B cell (primary cell): ENCODE data around the gene STMP1. TPM values are rescaled to one million over a fixed set of nuclear protein-coding genes. Genes with fewer than 3 reads are reported as not detected.

Experiments
- ATAC-seq: fragments of 200-7000 bp; cut with Tn5 transposase; one replicate; pipeline ENCODE4 v1.10.0; 2021; ENCODE audit warnings: low read depth, mild to moderate bottlenecking, moderate number of reproducible peaks, moderate library complexity
- CTCF ChIA-PET: fragments of 350-600 bp; sonication (Branson Sonifier 250); formaldehyde crosslinking; loops from one replicate; lab custom pipeline; 2021; ENCODE audit warnings: antibody characterized with exemption, inconsistent platforms; lab: Charles Lee
- POLR2A ChIA-PET: fragments of 350-600 bp; sonication (Branson Sonifier 250); formaldehyde crosslinking; loops from one replicate; lab custom pipeline; 2021; ENCODE audit warnings: antibody characterized with exemption; lab: Charles Lee
- DNase-seq: peaks from one replicate; pipeline ENCODE4 v3.0.0; 2013
- H2AFZ ChIP-seq: 2 replicates; pipeline ENCODE4 v1.6.1; 2012; ENCODE audit warnings: mild to moderate bottlenecking, low read depth, low read length; ENCODE audit not compliant: insufficient read depth, poor library complexity, severe bottlenecking
- H3K27ac ChIP-seq, 2 donors: 1 replicate in 1 of 2; 2 replicates in 1 of 2; pipeline ENCODE4 v1.5.1; 2012 to 2013; ENCODE audit warnings: low read length in 2 of 2, mild to moderate bottlenecking in 2 of 2, moderate library complexity in 1 of 2
- H3K27me3 ChIP-seq, 4 experiments: fragments of 200-600 bp in 1 of 4; sonication (generic) in 1 of 4; replicated peaks in 1 of 4; 1 replicate in 2 of 4; 2 replicates in 2 of 4; pipeline versions ENCODE4 v1.6.1 to v1.7.0; 2013 to 2016; ENCODE audit warnings: low read length in 3 of 4, mild to moderate bottlenecking in 2 of 4, mixed read lengths in 1 of 4, moderate library complexity in 1 of 4; ENCODE audit not compliant: insufficient read depth in 4 of 4, control insufficient read depth in 3 of 4; ENCODE audit errors: control extremely low read depth in 1 of 4
- H3K36me3 ChIP-seq, 2 experiments: replicated peaks in 1 of 2; 1 replicate in 1 of 2; 2 replicates in 1 of 2; pipeline versions ENCODE4 v1.6.1 to v1.7.1; 2013; ENCODE audit warnings: low read length in 1 of 2; ENCODE audit not compliant: insufficient read depth in 2 of 2, control insufficient read depth in 1 of 2; ENCODE audit errors: control extremely low read depth in 1 of 2, extremely low read depth in 1 of 2
- H3K4me1 ChIP-seq, 2 donors: fragments of 200-600 bp in 1 of 2; sonication (generic) in 1 of 2; 1 replicate in 1 of 2; 2 replicates in 1 of 2; pipeline versions ENCODE4 v1.5.1 to v1.6.1; 2013 to 2017; ENCODE audit warnings: low read length in 2 of 2; ENCODE audit not compliant: control insufficient read depth in 2 of 2, insufficient read depth in 2 of 2
- H3K4me2 ChIP-seq: replicated peaks from 2 replicates; pipeline ENCODE3; 2012; ENCODE audit warnings: mild to moderate bottlenecking, low read depth, low read length; ENCODE audit not compliant: poor library complexity, severe bottlenecking
- H3K4me3 ChIP-seq, 5 experiments: fragments of 200-600 bp in 1 of 5; sonication (generic) in 1 of 5; 1 replicate in 3 of 5; 2 replicates in 2 of 5; pipeline versions ENCODE4 v1.5.1 to v1.7.0; 2011 to 2016; ENCODE audit warnings: low read length in 4 of 5, mild to moderate bottlenecking in 4 of 5, low read depth in 2 of 5, control low read depth in 1 of 5, moderate library complexity in 1 of 5; ENCODE audit not compliant: insufficient read depth in 1 of 5; ENCODE audit errors: control extremely low read depth in 1 of 5, extremely low read depth in 1 of 5
- H3K79me2 ChIP-seq: fragments of 200-600 bp; sonication (generic); one replicate; pipeline ENCODE4 v1.6.0; 2016; ENCODE audit warnings: low read length; ENCODE audit not compliant: control insufficient read depth, insufficient read depth
- H3K9ac ChIP-seq: fragments of 200-600 bp; sonication (generic); 2 replicates; pipeline ENCODE4 v1.6.1; 2017; ENCODE audit warnings: mild to moderate bottlenecking, low read length, moderate library complexity
- H3K9me3 ChIP-seq, 3 donors: one replicate each; pipeline versions ENCODE4 v1.6.1 to v1.7.1; 2013; ENCODE audit warnings: low read length in 2 of 3; ENCODE audit not compliant: control insufficient read depth in 2 of 3, insufficient read depth in 1 of 3; ENCODE audit errors: control extremely low read depth in 1 of 3
- H4K20me1 ChIP-seq: 2 replicates; pipeline ENCODE4 v1.6.0; 2012; ENCODE audit warnings: mild to moderate bottlenecking, low read length; ENCODE audit not compliant: insufficient read depth, control insufficient read depth, poor library complexity, severe bottlenecking
- H3K27ac Mint-ChIP-seq: one replicate; pipeline ENCODE4 v1.8.0; 2021; ENCODE audit warnings: mixed read lengths
- H3K27me3 Mint-ChIP-seq: one replicate; pipeline ENCODE4 v1.8.0; 2021; ENCODE audit warnings: mixed read lengths
- H3K4me1 Mint-ChIP-seq: one replicate; pipeline ENCODE4 v1.8.0; 2021; ENCODE audit warnings: mixed read lengths
- H3K4me3 Mint-ChIP-seq: one replicate; pipeline ENCODE4 v1.8.0; 2021; ENCODE audit warnings: mixed read lengths
- H3K9me3 Mint-ChIP-seq: one replicate; pipeline ENCODE4 v1.8.0; 2022; ENCODE audit warnings: mixed read lengths; ENCODE audit not compliant: insufficient read depth
- CTCF ChIP-seq: fragments of 200-600 bp; IDR thresholded peaks from one replicate; pipeline ENCODE4 v1.8.0; 2022; ENCODE audit warnings: antibody characterized with exemption, mild to moderate bottlenecking
- EZH2 ChIP-seq: IDR thresholded peaks from 2 replicates; pipeline ENCODE4 v1.6.1; 2012; ENCODE audit warnings: borderline replicate concordance, low read depth, mild to moderate bottlenecking, moderate library complexity, low read length; ENCODE audit not compliant: insufficient read depth, poor library complexity, severe bottlenecking
- WGBS: methylation state at CpG from one replicate; pipeline ENCODE4 v1.1.5; 2013; ENCODE audit warnings: missing lambda C conversion rate; ENCODE audit not compliant: insufficient coverage; 5-methylcytosine and 5-hydroxymethylcytosine counted together
- intact Hi-C: fragments of 100-400 bp; cut with micrococcal nuclease; formaldehyde crosslinking; loops from one replicate; pipeline ENCODE4 v1.10.0; 2022
- polyA plus RNA-seq: library from polyadenylated mRNA; depleted of rRNA; stranded (reverse); fragments of >200 nt; gene quantifications from 2 replicates; pipeline ENCODE4 v1.2.3, GENCODE V29; 2012
- total RNA-seq, 2 donors: library from RNA; stranded (reverse); fragments of 120-200 nt in 1 of 2; gene quantifications; 1 replicate in 1 of 2; 2 replicates in 1 of 2; pipeline versions ENCODE4 v1.2.3 to v1.2.4, GENCODE V29; 2013 to 2022

STMP1 gene
- total and polyA plus RNA-seq, 2 donors (not counting 1 experiment from before 2014, with no cell fraction given) = 11.0 to 33.5 TPM

- no peak overlapping the region for H3K4me3 Mint-ChIP-seq
- H3K4me2 ChIP-seq = no peak overlapping the region
- H3K4me1 Mint-ChIP-seq = peaks cover 4% of the 10 kb centered on the region
- no peak overlapping the region for H3K4me3 ChIP-seq
- no peak overlapping the region for H2AFZ ChIP-seq
- POLR2A ChIA-PET = no interaction called here
- no peaks in the 10 kb centered on the region for H3K27me3 ChIP-seq
- WGBS = no CpG with 5 or more reads among the region's 1 CpG
- no peak overlapping the region for H3K9ac ChIP-seq
- H3K9me3 Mint-ChIP-seq = no peaks in the 10 kb centered on the region
- H3K27me3 Mint-ChIP-seq = no peaks in the 10 kb centered on the region
- ATAC-seq (no peak), DNase-seq (no peak)
- H3K9me3 ChIP-seq = no peaks in the 10 kb centered on the region
- peaks cover 0 to under 1% of the 10 kb centered on the region in 2 donors for H3K4me1 ChIP-seq
- H3K27ac Mint-ChIP-seq = no peak overlapping the region
- H4K20me1 ChIP-seq = no peaks in the 10 kb centered on the region
- CTCF ChIA-PET = interaction anchor here (1.4 kb wide), 1 partner anchor 13 kb away, joined by 3 read pairs; no protein-coding TSS in a partner anchor
- intact Hi-C loops = no loop called here
- peaks cover 0 to 1% of the 10 kb centered on the region in 2 experiments for H3K36me3 ChIP-seq
- no peak overlapping the region for H3K27ac ChIP-seq
- TF ChIP-seq EZH2 (no peak), CTCF (no peak)
- no peaks in the 10 kb centered on the region for H3K79me2 ChIP-seq
These were observed 25.2 kb downstream of the STMP1 start for GRCh38 chr7:135687466-135687865.

- Mint-ChIP-seq H3K4me1 (no peaks in the 10 kb centered on the region), H3K27me3 (no peaks in the 10 kb centered on the region), H3K4me3 (no peak overlapping the region), H3K9me3 (no peaks in the 10 kb centered on the region), H3K27ac (no peak overlapping the region)
- 100% methylated on average over 3 of the region's 3 CpGs for WGBS
- no peaks in the 10 kb centered on the region for H3K9me3 ChIP-seq
- H3K27me3 ChIP-seq = no peaks in the 10 kb centered on the region
- CTCF ChIA-PET = no interaction called here
- H4K20me1 ChIP-seq = no peaks in the 10 kb centered on the region
- no peak overlapping the region for H2AFZ ChIP-seq
- POLR2A ChIA-PET = no interaction called here
- no peak overlapping the region for H3K4me3 ChIP-seq
- TF ChIP-seq CTCF (no peak), EZH2 (no peak)
- H3K79me2 ChIP-seq = no peaks in the 10 kb centered on the region
- peaks cover 0 to 1% of the 10 kb centered on the region in 2 experiments for H3K36me3 ChIP-seq
- no peak overlapping the region for H3K27ac ChIP-seq
- intact Hi-C loops = no loop called here
- no peak overlapping the region for H3K4me2 ChIP-seq
- ATAC-seq (no peak), DNase-seq (no peak)
- no peak overlapping the region for H3K9ac ChIP-seq
- H3K4me1 ChIP-seq = no peaks in the 10 kb centered on the region
These were observed 28.3 kb downstream of the STMP1 start for GRCh38 chr7:135690566-135690965.
